ENCODE data around the gene DEPP1. TPM values are rescaled to one million over a fixed set of nuclear protein-coding genes. Genes with fewer than 3 reads are reported as not detected.

DEPP1 gene
- total RNA-seq, 1 donor from 2014 or later = 0.26 TPM

- Histone ChIP-seq H3K36me3 (ENCODE audit: control insufficient read depth, insufficient read depth, low read length) (no peaks in the 10 kb centered on the region), H3K4me3 (ENCODE audit: low read depth, low read length) (no peak overlapping the region), H3K27me3 (ENCODE audit: control insufficient read depth, insufficient read depth, low read length) (no peaks in the 10 kb centered on the region)
- FAIRE-seq (no peak), DNase-seq (ENCODE audit: low read depth) (no peak)
- TF ChIP-seq CTCF (IDR thresholded peaks at IDR 0.05; ENCODE audit: insufficient read depth, low read length, severe bottlenecking) = no peak
Measured at GRCh38 chr10:44965104-44965503, 13.5 kb downstream of the DEPP1 start.

- H3K27me3 ChIP-seq (ENCODE audit: control insufficient read depth, insufficient read depth, low read length) = no peaks in the 10 kb centered on the region
- no peak for TF ChIP-seq CTCF (IDR thresholded peaks at IDR 0.05; ENCODE audit: insufficient read depth, low read length, severe bottlenecking)
- DNase-seq (ENCODE audit: low read depth) = no peak
- no peak for FAIRE-seq
- no peaks in the 10 kb centered on the region for H3K36me3 ChIP-seq (ENCODE audit: control insufficient read depth, insufficient read depth, low read length)
- no peak overlapping the region for H3K4me3 ChIP-seq (ENCODE audit: low read depth, low read length)
Measured at GRCh38 chr10:44963772-44964633, 14.6 kb downstream of the DEPP1 start.

GRCh38 chr10:44962870-44963738 lies 15.5 kb downstream of the DEPP1 start:
- FAIRE-seq (no peak), DNase-seq (ENCODE audit: low read depth) (no peak)
- Histone ChIP-seq H3K4me3 (ENCODE audit: low read depth, low read length) (no peak overlapping the region), H3K36me3 (ENCODE audit: control insufficient read depth, insufficient read depth, low read length) (no peaks in the 10 kb centered on the region), H3K27me3 (ENCODE audit: control insufficient read depth, insufficient read depth, low read length) (no peaks in the 10 kb centered on the region)
- peak; percentile 24 for TF ChIP-seq CTCF (IDR thresholded peaks at IDR 0.05; ENCODE audit: insufficient read depth, low read length, severe bottlenecking)

- no peak overlapping the region for H3K4me3 ChIP-seq (ENCODE audit: low read depth, low read length)
- H3K27me3 ChIP-seq (ENCODE audit: control insufficient read depth, insufficient read depth, low read length) = no peaks in the 10 kb centered on the region
- FAIRE-seq (no peak), DNase-seq (ENCODE audit: low read depth) (no peak)
- TF ChIP-seq CTCF (IDR thresholded peaks at IDR 0.05; ENCODE audit: insufficient read depth, low read length, severe bottlenecking) = no peak
- no peaks in the 10 kb centered on the region for H3K36me3 ChIP-seq (ENCODE audit: control insufficient read depth, insufficient read depth, low read length)
Measured at GRCh38 chr10:44961931-44962750, 16.5 kb downstream of the DEPP1 start.

GRCh38 chr10:44961230-44961571 lies 17.4 kb downstream of the DEPP1 start:
- Histone ChIP-seq H3K36me3 (ENCODE audit: control insufficient read depth, insufficient read depth, low read length) (no peaks in the 10 kb centered on the region), H3K4me3 (ENCODE audit: low read depth, low read length) (no peak overlapping the region), H3K27me3 (ENCODE audit: control insufficient read depth, insufficient read depth, low read length) (no peaks in the 10 kb centered on the region)
- TF ChIP-seq CTCF (IDR thresholded peaks at IDR 0.05; ENCODE audit: insufficient read depth, low read length, severe bottlenecking) = no peak
- no peak for DNase-seq (ENCODE audit: low read depth)
- no peak for FAIRE-seq
